HCT116 (cell line): Measurements from ENCODE around the gene FBXO31. TPM values are rescaled to one million over a fixed set of nuclear protein-coding genes. Genes with fewer than 3 reads are reported as not detected.

Experiments
- ATAC-seq: fragments of 200-7000 bp; cut with Tn5 transposase; 2 replicates; pipeline ENCODE4 v1.9.1; 2020; ENCODE audit warnings: mild to moderate bottlenecking, moderate library complexity
- BruUV-seq: library from RNA; stranded (reverse); fragments of 400-500 nt; replicated peaks from 2 replicates; lab custom pipeline; 2021; lab: Mats Ljungman, UMichigan
- CTCF ChIA-PET: fragments of 300-600 bp; sonication (Branson Sonifier 250); formaldehyde crosslinking; loops from one replicate; lab custom pipeline; 2021; ENCODE audit warnings: antibody characterized with exemption; lab: Charles Lee
- POLR2A ChIA-PET: fragments of 300-600, 350-600 bp; sonication (Branson Sonifier 250); formaldehyde crosslinking; loops from one replicate; lab custom pipeline; 2021; ENCODE audit warnings: antibody characterized with exemption; lab: Charles Lee
- RAD21 ChIA-PET, 2 experiments: fragments of 300-600 bp; sonication (Branson Sonifier 250); formaldehyde crosslinking; loops; one replicate each; lab custom pipeline; 2023; ENCODE audit warnings: low total read pairs in 2 of 2; ENCODE audit not compliant: uncharacterized antibody in 2 of 2, unreplicated experiment in 2 of 2, low non-redundant PET in 1 of 2; lab: Charles Lee
- DNase-seq: peaks from one replicate; pipeline ENCODE4 v3.0.0-alpha.2; 2010; ENCODE audit warnings: low read depth, low spot score
- H2AFZ ChIP-seq: fragments of 200-600 bp; shearing (Covaris generic), sonication (generic); 2 replicates; pipeline ENCODE4 v1.6.1; 2017; ENCODE audit warnings: low read depth, mixed run types, mixed read lengths, antibody characterized with exemption, low read length; ENCODE audit not compliant: poor library complexity, severe bottlenecking
- H3K27ac ChIP-seq: 2 replicates; pipeline ENCODE4 v1.5.1; 2012; ENCODE audit warnings: low read depth, low read length
- H3K27me3 ChIP-seq: fragments of 200-600 bp; sonication (generic); 2 replicates; pipeline ENCODE4 v1.6.1; 2016; ENCODE audit warnings: mixed run types, low read length, mixed read lengths; ENCODE audit not compliant: insufficient read depth
- H3K36me3 ChIP-seq, 2 experiments: fragments of 200-500 bp in 1 of 2; fragments of 200-600 bp in 1 of 2; sonication (Bioruptor generic) in 1 of 2; sonication (generic) in 1 of 2; 2 replicates each; pipeline versions ENCODE4 v1.5.1 to v1.6.1; 2014 to 2016; ENCODE audit warnings: low read length in 2 of 2, inconsistent platforms in 1 of 2, mixed read lengths in 1 of 2, mixed run types in 1 of 2; ENCODE audit not compliant: insufficient read depth in 2 of 2, control insufficient read depth in 1 of 2
- H3K4me1 ChIP-seq, 2 experiments: fragments of 200-600 bp in 1 of 2; sonication (generic) in 1 of 2; 2 replicates each; pipeline versions ENCODE4 v1.5.1 to v1.6.1; 2012 to 2017; ENCODE audit warnings: low read length in 2 of 2, inconsistent platforms in 1 of 2, mild to moderate bottlenecking in 1 of 2, mixed read lengths in 1 of 2, mixed run types in 1 of 2, moderate library complexity in 1 of 2; ENCODE audit not compliant: insufficient read depth in 2 of 2, control insufficient read depth in 1 of 2
- H3K4me2 ChIP-seq: fragments of 200-600 bp; sonication (generic); 2 replicates; pipeline ENCODE4 v1.6.1; 2017; ENCODE audit warnings: mixed run types, low read length, mixed read lengths
- H3K4me3 ChIP-seq, 2 experiments: fragments of 200-600 bp in 1 of 2; sonication (generic) in 1 of 2; replicated peaks in 1 of 2; 2 replicates each; pipeline ENCODE4 v1.5.1; 2011 to 2016; ENCODE audit warnings: low read length in 2 of 2, control low read depth in 1 of 2, low read depth in 1 of 2, mild to moderate bottlenecking in 1 of 2, mixed read lengths in 1 of 2, mixed run types in 1 of 2
- H3K79me2 ChIP-seq: fragments of 200-600 bp; sonication (generic); 2 replicates; pipeline ENCODE4 v1.6.1; 2017; ENCODE audit warnings: mild to moderate bottlenecking, mixed run types, low read length, moderate library complexity, mixed read lengths; ENCODE audit not compliant: insufficient read depth
- H3K9ac ChIP-seq: fragments of 200-600 bp; sonication (generic); 2 replicates; pipeline ENCODE4 v1.6.1; 2016; ENCODE audit warnings: low read length, mixed read lengths
- H3K9me2 ChIP-seq: fragments of 200-600 bp; sonication (generic), shearing (Covaris generic); 2 replicates; pipeline ENCODE4 v1.6.1; 2017; ENCODE audit warnings: mixed run types, mild to moderate bottlenecking, moderate library complexity; ENCODE audit not compliant: insufficient read depth
- H3K9me3 ChIP-seq, 2 experiments: fragments of 200-500 bp in 1 of 2; fragments of 200-600 bp in 1 of 2; sonication (Bioruptor generic) in 1 of 2; sonication (generic) in 1 of 2; 2 replicates each; pipeline ENCODE4 v1.6.1; 2014 to 2017; ENCODE audit warnings: low read length in 2 of 2, mixed read lengths in 2 of 2, inconsistent platforms in 1 of 2, low read depth in 1 of 2, mild to moderate bottlenecking in 1 of 2, mixed run types in 1 of 2, moderate library complexity in 1 of 2; ENCODE audit not compliant: control insufficient read depth in 1 of 2, insufficient read depth in 1 of 2
- H4K20me1 ChIP-seq: fragments of 200-600 bp; sonication (generic), shearing (Covaris generic); 2 replicates; pipeline ENCODE4 v1.6.1; 2017; ENCODE audit warnings: mixed run types, mild to moderate bottlenecking, moderate library complexity; ENCODE audit not compliant: insufficient read depth
- CBX3 ChIP-seq: IDR thresholded peaks from 2 replicates; pipeline ENCODE4 v1.6.1; 2012; ENCODE audit warnings: low read depth
- EGR1 ChIP-seq: IDR thresholded peaks from 2 replicates; pipeline ENCODE4 v1.6.1; 2012; ENCODE audit warnings: low read depth
- EZH2 ChIP-seq: fragments of 200-600 bp; sonication (generic); IDR thresholded peaks from 2 replicates; pipeline ENCODE4 v1.6.1; 2017; ENCODE audit warnings: antibody characterized with exemption, mixed run types
- EZH2phosphoT487 ChIP-seq: fragments of 200-600 bp; IDR thresholded peaks from 2 replicates; pipeline ENCODE4 v1.6.1; 2018; ENCODE audit warnings: antibody characterized with exemption, borderline replicate concordance
- FOSL1 ChIP-seq: IDR thresholded peaks from 2 replicates; pipeline ENCODE4 v1.6.1; 2012; ENCODE audit warnings: low read depth
- JUND ChIP-seq: IDR thresholded peaks from 2 replicates; pipeline ENCODE4 v1.6.1; 2012
- SIN3A ChIP-seq: IDR thresholded peaks from 2 replicates; pipeline ENCODE4 v1.6.1; 2012; ENCODE audit warnings: low read depth
- SP1 ChIP-seq: IDR thresholded peaks from 2 replicates; pipeline ENCODE4 v1.6.1; 2012; ENCODE audit warnings: low read depth
- SRF ChIP-seq: IDR thresholded peaks from 2 replicates; pipeline ENCODE4 v1.6.1; 2012; ENCODE audit warnings: low read depth
- TCF7L2 ChIP-seq: IDR thresholded peaks from 2 replicates; pipeline ENCODE4 v1.7.0; 2011; ENCODE audit warnings: borderline replicate concordance, inconsistent platforms; ENCODE audit not compliant: insufficient read depth, insufficient read length; ENCODE audit errors: extremely low read depth
- YY1 ChIP-seq: IDR thresholded peaks from 2 replicates; pipeline ENCODE4 v1.6.1; 2011; ENCODE audit warnings: low read length, low read depth, moderate library complexity, mild to moderate bottlenecking; ENCODE audit not compliant: insufficient replicate concordance; ENCODE audit errors: extremely low read depth
- ZBTB33 ChIP-seq: IDR thresholded peaks from 2 replicates; pipeline ENCODE4 v1.6.1; 2011; ENCODE audit warnings: mild to moderate bottlenecking, low read length, moderate library complexity; ENCODE audit not compliant: insufficient replicate concordance; ENCODE audit errors: extremely low read depth
- ZFX ChIP-seq: fragments of 450-650 bp; IDR thresholded peaks from 2 replicates; pipeline ENCODE4 v1.6.1; 2017
- ZNF274 ChIP-seq: fragments of 200-500 bp; sonication (Bioruptor generic); IDR thresholded peaks from 2 replicates; pipeline ENCODE4 v1.6.1; 2014; ENCODE audit warnings: mild to moderate bottlenecking, low read depth, low read length, inconsistent platforms
- intact Hi-C: fragments of 100-400 bp; cut with micrococcal nuclease; formaldehyde crosslinking; loops from 2 replicates; pipeline ENCODE4 v1.10.0; 2022
- total RNA-seq: library from RNA; stranded (reverse); gene quantifications from one replicate; pipeline ENCODE4 v1.2.1, GENCODE V29; 2021; ENCODE audit not compliant: unreplicated experiment
- TF ChIP-seq, protein P1 (sequence below): IDR thresholded peaks from 2 replicates; pipeline ENCODE4 v1.6.1; 2012

The FBXO31 gene
- total RNA-seq, 1 experiment from 2014 or later = 52.1 TPM

GRCh38 chr16:87374313-87374712 lies 9.3 kb downstream of the FBXO31 start:
- POLR2A ChIA-PET = interaction anchor here (0.9 kb wide), 1 partner anchor 9 kb away, joined by 3 read pairs; the partner anchor contains the start of gene FBXO31
- H3K79me2 ChIP-seq = peaks cover 96% of the 10 kb centered on the region

More at GRCh38 chr16:87374313-87374712, 9.3 kb downstream of the FBXO31 start:
- BruUV-seq = no TSS peak
- Histone ChIP-seq H3K9ac (no peak overlapping the region), H3K27ac (no peak overlapping the region), H3K9me3 (no peaks in the 10 kb centered on the region), H3K36me3 (no peaks in the 10 kb centered on the region), H3K4me1 (peaks cover 12 to 18% of the 10 kb centered on the region in 2 experiments), H2AFZ (no peak overlapping the region), H4K20me1 (peaks cover 3% of the 10 kb centered on the region; the same call in 1 of the 2 replicates), H3K4me3 (no peak overlapping the region), H3K27me3 (no peaks in the 10 kb centered on the region), H3K9me2 (no peaks in the 10 kb centered on the region), H3K4me2 (no peak overlapping the region)
- ATAC-seq (no peak), DNase-seq (no peak)
- ChIA-PET RAD21 (no interaction called here), CTCF (no interaction called here)
- intact Hi-C loops = no loop called here
- TF ChIP-seq, protein P1, sequence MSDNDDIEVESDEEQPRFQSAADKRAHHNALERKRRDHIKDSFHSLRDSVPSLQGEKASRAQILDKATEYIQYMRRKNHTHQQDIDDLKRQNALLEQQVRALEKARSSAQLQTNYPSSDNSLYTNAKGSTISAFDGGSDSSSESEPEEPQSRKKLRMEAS = no peak
- no peak for TF ChIP-seq TCF7L2
- no peak for TF ChIP-seq EZH2phosphoT487
- TF ChIP-seq FOSL1 = no peak
- no peak for TF ChIP-seq ZBTB33
- no peak for TF ChIP-seq YY1
- no peak for TF ChIP-seq SIN3A
- no peak for TF ChIP-seq EGR1
- no peak for TF ChIP-seq EZH2
- TF ChIP-seq CBX3 = no peak
- TF ChIP-seq ZNF274 = no peak
- no peak for TF ChIP-seq ZFX
- no peak for TF ChIP-seq SP1
- no peak for TF ChIP-seq JUND
- TF ChIP-seq SRF = no peak
- TF ChIP-seq, all 23 proteins: peak for 0
